ENCODE data around the gene DHRS4L2.
A peak's percentile ranks its signal among the peaks of the same experiment; 100 is the strongest.
"Not testable (repeated sequence)": the region's sequence is repeated elsewhere in the genome, so short reads cannot be mapped to it uniquely, and the experiment has no call there.

DNA sequence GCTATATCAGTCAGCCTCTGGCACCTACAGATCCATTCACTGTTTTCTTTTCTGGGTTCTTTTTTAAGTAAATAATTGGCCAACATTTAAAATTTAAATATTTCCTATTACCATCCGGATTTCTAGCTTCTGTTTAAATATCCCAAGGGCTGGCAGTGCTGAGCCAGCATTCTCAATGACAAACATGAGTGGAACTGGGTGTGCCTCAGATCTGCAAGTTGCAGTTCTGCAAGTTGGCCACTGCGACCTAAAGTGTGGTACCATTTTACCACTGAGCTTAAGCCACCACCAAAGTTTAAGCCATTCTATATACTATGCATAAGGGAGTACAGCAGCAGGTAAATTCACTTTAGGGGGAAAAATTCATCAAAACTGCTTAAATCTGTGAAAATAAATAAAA lies 31.2 kb downstream of the DHRS4L2 start:
- TF ChIP-seq, protein P1, sequence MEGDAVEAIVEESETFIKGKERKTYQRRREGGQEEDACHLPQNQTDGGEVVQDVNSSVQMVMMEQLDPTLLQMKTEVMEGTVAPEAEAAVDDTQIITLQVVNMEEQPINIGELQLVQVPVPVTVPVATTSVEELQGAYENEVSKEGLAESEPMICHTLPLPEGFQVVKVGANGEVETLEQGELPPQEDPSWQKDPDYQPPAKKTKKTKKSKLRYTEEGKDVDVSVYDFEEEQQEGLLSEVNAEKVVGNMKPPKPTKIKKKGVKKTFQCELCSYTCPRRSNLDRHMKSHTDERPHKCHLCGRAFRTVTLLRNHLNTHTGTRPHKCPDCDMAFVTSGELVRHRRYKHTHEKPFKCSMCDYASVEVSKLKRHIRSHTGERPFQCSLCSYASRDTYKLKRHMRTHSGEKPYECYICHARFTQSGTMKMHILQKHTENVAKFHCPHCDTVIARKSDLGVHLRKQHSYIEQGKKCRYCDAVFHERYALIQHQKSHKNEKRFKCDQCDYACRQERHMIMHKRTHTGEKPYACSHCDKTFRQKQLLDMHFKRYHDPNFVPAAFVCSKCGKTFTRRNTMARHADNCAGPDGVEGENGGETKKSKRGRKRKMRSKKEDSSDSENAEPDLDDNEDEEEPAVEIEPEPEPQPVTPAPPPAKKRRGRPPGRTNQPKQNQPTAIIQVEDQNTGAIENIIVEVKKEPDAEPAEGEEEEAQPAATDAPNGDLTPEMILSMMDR (conservative IDR thresholded peaks at IDR 0.05), result peak; percentile 26
- TF ChIP-seq ZFX (IDR thresholded peaks at IDR 0.05), result not testable (repeated sequence)
